ENCODE data around the gene FOXK1. TPM values are rescaled to one million over a fixed set of nuclear protein-coding genes. Genes with fewer than 3 reads are reported as not detected.

Gene FOXK1
- total and polyA plus RNA-seq, 2 of the 13 experiments (the other 11 are each of a cell fraction or from before 2014, with no cell fraction given) = 4.6 to 8.8 TPM

- TF ChIP-seq GRHL1 (CRISPR knock-in tag; conservative IDR thresholded peaks at IDR 0.05) (no peak), FOXC1 (CRISPR knock-in tag; IDR thresholded peaks at IDR 0.05; ENCODE audit: borderline replicate concordance) (no peak), ZBTB1 (CRISPR knock-in tag; IDR thresholded peaks at IDR 0.05; ENCODE audit: borderline replicate concordance) (no peak), YEATS4 (CRISPR knock-in tag; IDR thresholded peaks at IDR 0.05; ENCODE audit: borderline replicate concordance) (no peak), KLF6 (CRISPR knock-in tag; IDR thresholded peaks at IDR 0.05) (0 out of 2 replicates have a peak, but pooled peaks have one; percentile 18), ZNF235 (CRISPR knock-in tag; IDR thresholded peaks at IDR 0.05; ENCODE audit: borderline replicate concordance) (no peak), ZNF777 (CRISPR knock-in tag; IDR thresholded peaks at IDR 0.05) (no peak), PHF20 (CRISPR knock-in tag; IDR thresholded peaks at IDR 0.05) (no peak), SRSF4 (IDR thresholded peaks at IDR 0.05; ENCODE audit: low read depth, low read length, poor library complexity, severe bottlenecking) (no peak), ZFP82 (CRISPR knock-in tag; IDR thresholded peaks at IDR 0.05; ENCODE audit: borderline replicate concordance) (no peak), PHF21A (CRISPR knock-in tag; IDR thresholded peaks at IDR 0.05) (peak; percentile 56; the same call in 1 of the 2 replicates), GATAD2A (CRISPR knock-in tag; IDR thresholded peaks at IDR 0.05) (peak; percentile 77), MTA1 (CRISPR knock-in tag; IDR thresholded peaks at IDR 0.05; ENCODE audit: borderline replicate concordance) (no peak), SSRP1 (CRISPR knock-in tag; IDR thresholded peaks at IDR 0.05) (no peak; the same call in 1 of the 2 replicates), MED13 (CRISPR knock-in tag; IDR thresholded peaks at IDR 0.05) (no peak), POLR2AphosphoS5 (IDR thresholded peaks at IDR 0.05; ENCODE audit: low read depth, low read length) (peak; percentile 36; the same call in 1 of the 2 replicates), ZGPAT (CRISPR knock-in tag; IDR thresholded peaks at IDR 0.05) (no peak), ZBTB46 (CRISPR knock-in tag; IDR thresholded peaks at IDR 0.05; ENCODE audit: borderline replicate concordance) (no peak), ZNF326 (CRISPR knock-in tag; IDR thresholded peaks at IDR 0.05; ENCODE audit: borderline replicate concordance) (no peak), POLR2A (IDR thresholded peaks at IDR 0.05; ENCODE audit: insufficient read depth in 1 of 2, low read depth in 2 of 2, low read length in 2 of 2) (peak in 1 of 2 experiments; percentile 52; a peak in 2 of 4 replicates), ZNF724P (CRISPR knock-in tag; IDR thresholded peaks at IDR 0.05; ENCODE audit: borderline replicate concordance) (0 out of 2 replicates have a peak, but pooled peaks have one; percentile 38), MAFK (conservative IDR thresholded peaks at IDR 0.05 in 1 of 2, IDR thresholded peaks at IDR 0.05 in 1 of 2; ENCODE audit: low read length in 2 of 2) (no peak), BCL3 (CRISPR knock-in tag; IDR thresholded peaks at IDR 0.05) (no peak), ZNF564 (CRISPR knock-in tag; IDR thresholded peaks at IDR 0.05) (no peak), HDAC2 (CRISPR knock-in tag; IDR thresholded peaks at IDR 0.05) (0 out of 2 replicates have a peak, but pooled peaks have one; percentile 27)
Measured at GRCh38 chr7:4744391-4745264, 62.5 kb downstream of the FOXK1 start (continued).

All from HepG2 (cell line).